Measurements from ENCODE around the gene FNIP1.
"Not testable (repeated sequence)": the region's sequence is repeated elsewhere in the genome, so short reads cannot be mapped to it uniquely, and the experiment has no call there.

FNIP1 gene

DNA sequence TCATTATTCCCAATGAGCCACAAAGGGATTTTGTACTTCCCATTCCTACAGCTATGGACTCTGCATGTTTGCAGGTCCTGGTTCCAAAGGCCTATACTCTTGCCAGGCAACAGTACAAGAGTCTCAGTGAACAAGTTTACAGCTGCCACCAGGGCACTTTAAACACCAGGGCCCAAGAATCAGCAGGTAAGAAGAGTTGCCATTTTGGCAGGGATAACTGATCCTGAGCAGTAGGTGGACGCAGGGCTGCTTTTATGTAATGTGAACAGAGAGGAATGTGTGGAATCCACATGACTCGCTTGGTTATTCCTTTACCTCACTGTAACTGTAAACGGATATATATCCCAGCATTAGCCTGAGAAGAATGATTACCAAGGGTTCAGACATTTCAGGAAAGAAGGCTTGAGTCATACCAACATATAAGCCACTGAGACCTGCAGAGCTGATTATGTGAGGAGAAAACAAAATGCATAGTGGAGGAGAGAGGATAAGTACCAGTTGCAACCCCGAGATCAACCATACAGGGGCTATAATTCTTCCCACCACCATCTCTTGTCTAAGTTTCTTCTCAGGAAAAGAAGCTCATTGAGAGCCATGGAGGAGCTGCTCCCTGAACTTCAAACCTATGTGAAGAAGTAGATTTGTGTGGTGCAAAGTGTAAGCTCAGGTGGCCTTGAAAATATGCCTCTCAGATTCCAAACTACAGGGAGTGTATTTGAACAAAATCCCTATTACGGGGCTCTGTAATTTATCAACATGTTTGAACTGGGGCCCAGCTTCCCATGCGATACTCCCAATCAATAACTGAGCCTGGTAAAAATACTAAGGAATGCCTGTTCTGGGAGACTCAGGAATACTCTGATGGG, 186.4 kb downstream of the FNIP1 start:
- in situ Hi-C loops (cut with MboI; ENCODE audit: low sequenced_read_pairs), result no loop called here

DNA sequence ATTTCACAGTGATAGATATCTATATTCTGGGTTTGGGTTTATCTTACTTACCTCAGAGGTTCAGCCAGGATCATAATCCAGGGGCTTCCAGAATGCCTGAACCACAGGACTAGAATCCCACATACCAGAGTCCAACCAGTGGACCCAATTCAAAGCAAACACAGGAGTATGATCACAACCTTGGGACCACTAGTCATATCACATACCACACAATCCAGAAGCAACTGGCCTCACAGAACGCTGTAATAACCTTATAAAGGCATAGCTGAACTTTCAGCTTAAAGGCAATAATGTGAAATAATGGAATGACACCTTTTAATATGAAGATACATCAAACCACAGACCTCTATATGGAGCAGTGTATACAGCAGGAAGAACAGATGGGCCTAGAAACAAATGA, 187.0 kb downstream of the FNIP1 start:
- in situ Hi-C loops (cut with MboI; ENCODE audit: low sequenced_read_pairs), result no loop called here

DNA sequence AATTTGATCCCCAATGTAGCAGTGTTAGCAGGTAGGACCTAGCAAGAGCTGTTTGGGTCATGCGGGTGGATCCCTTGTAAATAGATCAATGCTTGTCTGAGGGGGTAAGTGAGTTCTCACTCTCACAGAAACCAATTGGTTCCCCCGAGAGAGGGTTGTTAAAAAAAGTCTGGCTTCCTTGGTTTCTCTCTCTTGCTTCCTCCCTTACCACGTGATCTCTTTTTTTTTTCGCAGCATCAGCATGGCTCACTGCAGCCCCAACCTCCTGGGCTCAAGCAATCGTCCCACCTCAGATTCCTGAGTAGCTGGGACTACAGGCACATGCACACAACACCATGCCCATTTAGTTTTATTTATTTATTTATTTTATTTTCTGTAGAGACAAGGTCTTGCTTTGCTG, 188.2 kb downstream of the FNIP1 start:
- in situ Hi-C loops (cut with MboI; ENCODE audit: low sequenced_read_pairs), result no loop called here

DNA sequence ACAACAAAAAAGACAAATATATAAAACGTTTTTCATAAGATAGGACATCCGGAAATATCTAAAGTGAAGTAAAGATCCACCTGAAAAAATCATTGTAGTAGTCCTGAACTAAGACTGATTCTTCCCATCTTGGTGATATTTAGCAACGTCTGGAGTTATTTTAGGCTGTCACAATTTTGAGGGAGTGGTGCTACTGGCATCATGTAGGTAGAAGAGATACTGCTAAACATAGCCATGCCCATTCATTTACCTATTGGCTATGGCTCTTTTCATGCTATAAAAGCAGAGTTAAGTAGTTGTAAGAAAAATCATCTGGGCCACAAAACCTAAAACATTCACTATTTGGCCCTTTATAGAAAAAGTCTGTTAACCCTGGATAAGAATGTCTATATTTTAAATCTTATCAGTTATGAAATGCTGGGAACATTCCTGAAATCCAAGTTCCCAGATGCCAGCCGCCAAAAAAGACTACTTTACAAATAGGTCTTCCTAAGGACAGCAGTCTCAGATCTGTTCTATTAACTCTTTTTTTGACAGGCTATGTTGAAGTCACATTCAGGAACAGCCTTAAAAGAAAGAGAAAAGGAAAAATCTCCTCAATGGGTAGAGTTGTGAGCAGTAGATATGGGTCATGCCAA, 188.8 kb downstream of the FNIP1 start:
- in situ Hi-C loops (cut with MboI; ENCODE audit: low sequenced_read_pairs), result no loop called here

DNA sequence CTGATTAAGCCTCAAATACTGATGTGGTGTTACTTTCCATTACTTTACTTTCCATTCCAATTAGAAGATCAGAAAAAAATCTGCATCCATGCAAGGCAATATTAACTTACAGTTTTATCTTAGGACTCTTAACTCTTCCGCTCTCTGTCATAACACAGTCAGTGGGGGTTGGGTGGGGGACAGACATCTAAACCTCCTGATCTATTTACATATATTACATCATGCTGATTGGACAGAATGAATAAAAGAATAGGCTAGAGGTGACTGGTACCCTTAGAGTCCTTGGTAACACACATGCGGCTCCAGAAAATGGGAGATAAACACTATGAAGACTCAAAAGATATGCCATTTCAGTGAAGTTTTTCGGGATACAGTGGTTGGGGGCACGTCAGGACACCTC, 189.4 kb downstream of the FNIP1 start:
- in situ Hi-C loops (cut with MboI; ENCODE audit: low sequenced_read_pairs), result no loop called here

DNA sequence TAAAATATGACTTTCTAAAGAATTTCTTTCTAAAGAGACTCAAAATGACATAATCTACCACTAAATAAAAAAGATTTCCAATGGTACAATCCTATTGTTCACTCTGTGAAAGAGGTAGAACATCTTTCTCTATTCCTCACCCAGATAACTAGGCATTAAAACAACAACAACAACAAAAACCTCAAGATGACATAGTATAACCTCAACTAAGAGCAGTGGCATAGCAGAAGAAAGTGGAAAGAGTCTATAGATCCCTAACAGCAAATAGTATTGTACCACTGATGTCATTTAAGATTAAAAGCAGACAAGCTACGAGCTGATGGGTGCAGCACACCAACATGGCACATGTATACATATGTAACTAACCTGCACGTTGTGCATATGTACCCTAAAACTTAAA, 191.7 kb downstream of the FNIP1 start:
- in situ Hi-C loops (cut with MboI; ENCODE audit: low sequenced_read_pairs), result no loop called here

DNA sequence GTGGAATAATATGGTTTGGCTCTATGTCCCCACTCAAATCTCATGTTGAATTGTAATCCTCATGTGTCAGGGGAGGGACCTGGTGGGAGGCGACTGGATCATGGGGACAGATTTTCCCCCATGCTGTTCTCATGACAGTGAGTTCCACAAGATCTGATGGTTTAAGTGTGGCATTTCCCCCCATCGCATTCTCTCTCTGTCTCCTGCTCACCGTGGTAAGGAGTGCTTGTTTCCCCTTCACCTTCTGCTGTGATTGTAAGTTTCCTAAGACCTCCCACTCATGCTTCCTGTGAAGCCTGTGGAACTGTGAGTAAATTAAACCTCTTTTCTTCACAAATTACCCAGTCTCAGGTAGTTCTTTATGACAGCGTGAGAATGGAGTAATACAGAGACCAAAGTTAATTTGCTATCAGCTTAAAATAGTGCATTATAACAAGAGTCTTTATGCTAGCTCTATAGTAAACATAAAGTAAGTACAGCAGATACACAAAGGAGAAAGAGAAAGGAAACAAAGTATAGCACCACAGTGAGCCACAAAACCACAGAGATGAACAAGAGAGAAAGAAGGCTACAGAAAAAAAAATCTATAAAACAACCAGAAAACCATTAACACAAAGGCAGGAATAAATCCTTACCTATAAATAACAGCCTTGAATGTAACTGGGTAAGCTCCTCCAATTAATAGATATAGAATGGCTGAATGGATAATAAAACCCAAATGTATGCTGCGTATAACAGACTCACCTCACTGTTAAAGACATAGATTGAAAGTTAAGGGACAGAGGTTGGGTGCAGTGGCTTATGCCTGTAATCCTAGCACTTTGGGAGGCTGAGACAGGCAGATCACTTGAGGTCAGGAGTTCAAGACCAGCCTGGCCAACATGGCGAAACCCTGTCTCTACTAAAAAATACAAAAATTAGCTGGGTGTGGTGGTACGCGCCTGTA, 201.5 kb downstream of the FNIP1 start:
- in situ Hi-C loops (cut with MboI; ENCODE audit: low sequenced_read_pairs), result no loop called here

DNA sequence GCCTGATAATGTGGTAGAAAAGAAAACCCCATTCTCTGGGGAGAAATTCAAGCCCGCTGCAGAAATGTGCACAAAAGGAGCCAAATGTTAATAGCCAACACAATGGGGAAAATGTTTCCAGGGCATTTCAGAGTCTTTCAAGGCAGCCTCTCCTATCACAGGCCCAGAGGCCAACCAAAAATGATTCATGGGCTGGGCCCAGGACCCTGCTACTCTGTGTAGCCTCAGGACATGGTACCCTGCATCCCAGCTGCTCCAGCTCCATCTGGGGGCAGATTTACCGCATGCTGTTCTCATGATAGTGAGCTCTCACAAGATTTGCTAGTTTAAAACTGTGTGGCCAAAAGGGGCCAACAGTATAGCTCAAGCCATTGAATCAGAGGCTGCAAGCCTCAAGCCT, 202.9 kb downstream of the FNIP1 start:
- in situ Hi-C loops (cut with MboI; ENCODE audit: low sequenced_read_pairs), result no loop called here

DNA sequence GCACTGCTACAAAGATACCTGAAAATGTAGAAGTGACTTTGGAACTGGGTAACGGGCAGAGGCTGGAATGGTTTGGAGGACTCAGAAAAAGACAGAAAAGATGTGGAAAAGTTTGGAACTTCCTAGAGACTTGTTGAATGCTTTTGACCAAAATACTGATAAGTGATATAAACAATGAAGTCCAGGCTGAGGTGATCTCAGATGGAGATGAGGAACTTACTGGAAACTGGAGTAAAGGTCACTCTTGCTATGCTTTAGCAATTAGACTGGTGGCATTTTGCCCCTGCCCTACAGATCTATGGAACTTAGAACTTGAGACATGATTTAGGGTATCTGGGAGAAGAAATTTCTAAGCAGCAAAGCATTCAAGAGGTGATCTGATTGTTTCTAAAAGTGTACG, 203.4 kb downstream of the FNIP1 start:
- in situ Hi-C loops (cut with MboI; ENCODE audit: low sequenced_read_pairs), result not testable (repeated sequence)

Data from hTERT RPE-1 (cell line).